WTC11 (cell line): ENCODE data around the gene PIK3R1. TPM values are rescaled to one million over a fixed set of nuclear protein-coding genes. Genes with fewer than 3 reads are reported as not detected.

Source experiments
- ATAC-seq: fragments of 200-7000 bp; cut with Tn5 transposase; 2 replicates; pipeline ENCODE4 v1.10.0; 2021; ENCODE audit warnings: mild to moderate bottlenecking, moderate library complexity
- CTCF ChIA-PET: fragments of 300-600 bp; sonication (Branson Sonifier 250); formaldehyde crosslinking; loops from one replicate; lab custom pipeline; 2021; ENCODE audit warnings: antibody characterized with exemption; lab: Charles Lee
- POLR2A ChIA-PET: fragments of 350-600 bp; sonication (Branson Sonifier 250); formaldehyde crosslinking; loops from one replicate; lab custom pipeline; 2021; ENCODE audit warnings: antibody characterized with exemption; lab: Charles Lee
- DNase-seq: peaks from one replicate; pipeline ENCODE4 v3.0.0; 2021; ENCODE audit warnings: low spot score
- H3K27ac Mint-ChIP-seq: 2 replicates; pipeline ENCODE4 v1.8.0; 2021; ENCODE audit warnings: mixed read lengths
- H3K27me3 Mint-ChIP-seq: 2 replicates; pipeline ENCODE4 v1.8.0; 2021; ENCODE audit warnings: low read depth, mild to moderate bottlenecking, moderate library complexity, mixed read lengths
- H3K36me3 Mint-ChIP-seq: 2 replicates; pipeline ENCODE4 v1.8.0; 2021; ENCODE audit warnings: mixed read lengths
- H3K4me1 Mint-ChIP-seq: 2 replicates; pipeline ENCODE4 v1.8.0; 2022; ENCODE audit warnings: mixed read lengths
- H3K4me3 Mint-ChIP-seq: 2 replicates; pipeline ENCODE4 v1.8.0; 2021; ENCODE audit warnings: mild to moderate bottlenecking, moderate library complexity, mixed read lengths
- H3K9me3 Mint-ChIP-seq: 2 replicates; pipeline ENCODE4 v1.8.0; 2021; ENCODE audit warnings: mixed read lengths
- E2F4 ChIP-seq: sonication (generic); formaldehyde crosslinking; IDR thresholded peaks from 2 replicates; pipeline ENCODE4 v1.8.1; 2022; ENCODE audit warnings: low read depth, mild to moderate bottlenecking, moderate library complexity, missing genetic modification reagents, borderline replicate concordance
- E2F5 ChIP-seq: sonication (generic); formaldehyde crosslinking; IDR thresholded peaks from 2 replicates; pipeline ENCODE4 v1.8.1; 2022; ENCODE audit warnings: mild to moderate bottlenecking, moderate library complexity, missing genetic modification reagents
- ERG ChIP-seq: fragments of 250-450 bp; sonication (Bioruptor Pico); IDR thresholded peaks from 2 replicates; pipeline ENCODE4 v1.8.0; 2021; ENCODE audit warnings: mild to moderate bottlenecking
- FOXK1 ChIP-seq: sonication (generic); formaldehyde crosslinking; IDR thresholded peaks from 2 replicates; pipeline ENCODE4 v1.8.0; 2022; ENCODE audit warnings: mild to moderate bottlenecking, moderate library complexity, missing genetic modification reagents
- GABPB1 ChIP-seq: sonication (generic); formaldehyde crosslinking; IDR thresholded peaks from 2 replicates; pipeline ENCODE4 v1.8.1; 2023; ENCODE audit warnings: mild to moderate bottlenecking, missing genetic modification reagents
- JAZF1 ChIP-seq: fragments of 250-450 bp; sonication (Bioruptor Pico); IDR thresholded peaks from 2 replicates; pipeline ENCODE4 v1.9.0; 2021; ENCODE audit warnings: moderate library complexity, mild to moderate bottlenecking, inconsistent platforms
- JUN ChIP-seq: sonication (generic); formaldehyde crosslinking; IDR thresholded peaks from 2 replicates; pipeline ENCODE4 v1.8.0; 2023; ENCODE audit warnings: mild to moderate bottlenecking, missing genetic modification reagents
- KAT7 ChIP-seq: sonication (generic); formaldehyde crosslinking; IDR thresholded peaks from 2 replicates; pipeline ENCODE4 v1.8.1; 2023; ENCODE audit warnings: missing genetic modification reagents, mild to moderate bottlenecking, borderline replicate concordance
- MXD4 ChIP-seq: fragments of 250-450 bp; sonication (Bioruptor Pico); IDR thresholded peaks from 2 replicates; pipeline ENCODE4 v1.8.0; 2021; ENCODE audit warnings: mild to moderate bottlenecking, moderate library complexity, borderline replicate concordance
- NR1H2 ChIP-seq: sonication (generic); formaldehyde crosslinking; IDR thresholded peaks from 2 replicates; pipeline ENCODE4 v1.9.0; 2021; ENCODE audit warnings: mild to moderate bottlenecking, moderate library complexity, missing genetic modification reagents
- NR2C2 ChIP-seq: sonication (generic); formaldehyde crosslinking; IDR thresholded peaks from 2 replicates; pipeline ENCODE4 v1.8.0; 2022; ENCODE audit warnings: mild to moderate bottlenecking, missing genetic modification reagents
- SMAD4 ChIP-seq: sonication (generic); formaldehyde crosslinking; IDR thresholded peaks from 2 replicates; pipeline ENCODE4 v1.8.0; 2022; ENCODE audit warnings: mild to moderate bottlenecking, missing genetic modification reagents
- SOX15 ChIP-seq: fragments of 250-450 bp; sonication (Bioruptor Pico); IDR thresholded peaks from 2 replicates; pipeline ENCODE4 v1.9.0; 2021; ENCODE audit warnings: mild to moderate bottlenecking
- TEAD1 ChIP-seq: sonication (generic); formaldehyde crosslinking; IDR thresholded peaks from 2 replicates; pipeline ENCODE4 v1.8.0; 2022; ENCODE audit warnings: mild to moderate bottlenecking, missing genetic modification reagents
- TEAD4 ChIP-seq: sonication (generic); formaldehyde crosslinking; IDR thresholded peaks from 2 replicates; pipeline ENCODE4 v1.8.0; 2022; ENCODE audit warnings: mild to moderate bottlenecking, missing genetic modification reagents
- ZNF416 ChIP-seq: fragments of 250-450 bp; sonication (Bioruptor Pico); IDR thresholded peaks from 2 replicates; pipeline ENCODE4 v1.9.0; 2021; ENCODE audit warnings: mild to moderate bottlenecking, inconsistent platforms
- total RNA-seq: library from RNA; stranded (reverse); gene quantifications from 3 replicates; pipeline ENCODE4 v1.2.3, GENCODE V29; 2021
- TF ChIP-seq, protein P1 (sequence below): sonication (generic); formaldehyde crosslinking; IDR thresholded peaks from 2 replicates; pipeline ENCODE4 v1.8.0; 2022; ENCODE audit warnings: mild to moderate bottlenecking, missing genetic modification reagents
- TF ChIP-seq, protein P2 (sequence below): sonication (generic); formaldehyde crosslinking; IDR thresholded peaks from 2 replicates; pipeline ENCODE4 v1.8.0; 2023; ENCODE audit warnings: missing genetic modification reagents, mild to moderate bottlenecking, borderline replicate concordance
- TF ChIP-seq, protein P3 (sequence below): fragments of 250-450 bp; sonication (Bioruptor Pico); IDR thresholded peaks from 2 replicates; pipeline ENCODE4 v1.9.0; 2021; ENCODE audit warnings: moderate library complexity, mild to moderate bottlenecking, inconsistent platforms, borderline replicate concordance
- TF ChIP-seq, protein P4 (sequence below): fragments of 250-450 bp; sonication (Bioruptor Pico); conservative IDR thresholded peaks from 2 replicates; pipeline ENCODE4 v1.9.0; 2021; ENCODE audit warnings: mild to moderate bottlenecking
- TF ChIP-seq, protein P5 (sequence below): sonication (generic); formaldehyde crosslinking; IDR thresholded peaks from 2 replicates; pipeline ENCODE4 v1.8.1; 2023; ENCODE audit warnings: mild to moderate bottlenecking, missing genetic modification reagents, borderline replicate concordance

The PIK3R1 gene
- total RNA-seq, 1 experiment from 2014 or later: 11.3 TPM

DNA sequence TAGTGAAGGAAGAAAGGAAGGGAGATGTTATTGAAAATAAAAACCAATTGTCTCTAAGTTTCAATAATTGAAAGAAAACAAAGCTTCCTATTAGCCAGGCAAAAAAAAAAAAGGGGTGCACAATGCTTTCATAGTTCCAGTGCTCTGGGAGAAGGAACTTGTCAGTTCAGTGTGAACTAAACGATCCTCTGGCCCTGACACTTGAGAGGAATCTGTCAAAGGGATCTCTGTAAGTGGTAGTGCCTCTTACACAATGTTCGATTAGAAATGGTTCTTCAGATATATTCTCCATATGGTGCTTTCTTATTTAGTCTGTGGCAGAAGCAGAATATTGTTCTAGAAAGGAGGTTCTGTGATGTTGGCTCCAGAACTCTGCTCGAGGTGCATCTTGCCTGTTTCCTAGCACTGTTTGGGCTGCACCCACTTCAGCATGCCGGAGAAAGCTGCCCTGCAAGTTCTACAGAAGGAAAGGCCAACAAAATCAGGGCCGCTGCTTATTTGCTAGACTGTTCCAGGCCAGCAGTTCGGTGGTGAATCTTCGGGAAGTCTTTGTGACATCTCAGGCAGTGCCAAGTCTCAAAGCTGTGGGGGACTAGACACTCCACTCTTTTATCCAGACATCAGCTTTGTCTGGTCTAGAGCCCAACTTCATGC lies 90.9 kb downstream of the PIK3R1 start (continued):
- TF ChIP-seq, protein P1, sequence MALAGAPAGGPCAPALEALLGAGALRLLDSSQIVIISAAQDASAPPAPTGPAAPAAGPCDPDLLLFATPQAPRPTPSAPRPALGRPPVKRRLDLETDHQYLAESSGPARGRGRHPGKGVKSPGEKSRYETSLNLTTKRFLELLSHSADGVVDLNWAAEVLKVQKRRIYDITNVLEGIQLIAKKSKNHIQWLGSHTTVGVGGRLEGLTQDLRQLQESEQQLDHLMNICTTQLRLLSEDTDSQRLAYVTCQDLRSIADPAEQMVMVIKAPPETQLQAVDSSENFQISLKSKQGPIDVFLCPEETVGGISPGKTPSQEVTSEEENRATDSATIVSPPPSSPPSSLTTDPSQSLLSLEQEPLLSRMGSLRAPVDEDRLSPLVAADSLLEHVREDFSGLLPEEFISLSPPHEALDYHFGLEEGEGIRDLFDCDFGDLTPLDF (CRISPR knock-in tag): no peak
- TF ChIP-seq, protein P2, sequence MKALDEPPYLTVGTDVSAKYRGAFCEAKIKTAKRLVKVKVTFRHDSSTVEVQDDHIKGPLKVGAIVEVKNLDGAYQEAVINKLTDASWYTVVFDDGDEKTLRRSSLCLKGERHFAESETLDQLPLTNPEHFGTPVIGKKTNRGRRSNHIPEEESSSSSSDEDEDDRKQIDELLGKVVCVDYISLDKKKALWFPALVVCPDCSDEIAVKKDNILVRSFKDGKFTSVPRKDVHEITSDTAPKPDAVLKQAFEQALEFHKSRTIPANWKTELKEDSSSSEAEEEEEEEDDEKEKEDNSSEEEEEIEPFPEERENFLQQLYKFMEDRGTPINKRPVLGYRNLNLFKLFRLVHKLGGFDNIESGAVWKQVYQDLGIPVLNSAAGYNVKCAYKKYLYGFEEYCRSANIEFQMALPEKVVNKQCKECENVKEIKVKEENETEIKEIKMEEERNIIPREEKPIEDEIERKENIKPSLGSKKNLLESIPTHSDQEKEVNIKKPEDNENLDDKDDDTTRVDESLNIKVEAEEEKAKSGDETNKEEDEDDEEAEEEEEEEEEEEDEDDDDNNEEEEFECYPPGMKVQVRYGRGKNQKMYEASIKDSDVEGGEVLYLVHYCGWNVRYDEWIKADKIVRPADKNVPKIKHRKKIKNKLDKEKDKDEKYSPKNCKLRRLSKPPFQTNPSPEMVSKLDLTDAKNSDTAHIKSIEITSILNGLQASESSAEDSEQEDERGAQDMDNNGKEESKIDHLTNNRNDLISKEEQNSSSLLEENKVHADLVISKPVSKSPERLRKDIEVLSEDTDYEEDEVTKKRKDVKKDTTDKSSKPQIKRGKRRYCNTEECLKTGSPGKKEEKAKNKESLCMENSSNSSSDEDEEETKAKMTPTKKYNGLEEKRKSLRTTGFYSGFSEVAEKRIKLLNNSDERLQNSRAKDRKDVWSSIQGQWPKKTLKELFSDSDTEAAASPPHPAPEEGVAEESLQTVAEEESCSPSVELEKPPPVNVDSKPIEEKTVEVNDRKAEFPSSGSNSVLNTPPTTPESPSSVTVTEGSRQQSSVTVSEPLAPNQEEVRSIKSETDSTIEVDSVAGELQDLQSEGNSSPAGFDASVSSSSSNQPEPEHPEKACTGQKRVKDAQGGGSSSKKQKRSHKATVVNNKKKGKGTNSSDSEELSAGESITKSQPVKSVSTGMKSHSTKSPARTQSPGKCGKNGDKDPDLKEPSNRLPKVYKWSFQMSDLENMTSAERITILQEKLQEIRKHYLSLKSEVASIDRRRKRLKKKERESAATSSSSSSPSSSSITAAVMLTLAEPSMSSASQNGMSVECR (CRISPR knock-in tag): no peak
- TF ChIP-seq KAT7 (CRISPR knock-in tag) (no peak), JAZF1 (no peak), TEAD1 (CRISPR knock-in tag) (no peak), FOXK1 (CRISPR knock-in tag) (no peak), TEAD4 (CRISPR knock-in tag) (no peak), NR1H2 (CRISPR knock-in tag) (no peak), MXD4 (CRISPR knock-in tag) (no peak), ZNF416 (CRISPR knock-in tag) (no peak)

GRCh38 chr5:68313336-68313735 lies 97.8 kb downstream of the PIK3R1 start:
- Mint-ChIP-seq H3K4me3 (no peak overlapping the region), H3K9me3 (peaks cover 19% of the 10 kb centered on the region), H3K27ac (no peak overlapping the region), H3K36me3 (no peaks in the 10 kb centered on the region), H3K4me1 (peaks cover 6% of the 10 kb centered on the region), H3K27me3 (no peaks in the 10 kb centered on the region)
- CTCF ChIA-PET: no interaction called here
- DNase-seq (no peak), ATAC-seq (no peak)
- POLR2A ChIA-PET: no interaction called here
- TF ChIP-seq, protein P3, sequence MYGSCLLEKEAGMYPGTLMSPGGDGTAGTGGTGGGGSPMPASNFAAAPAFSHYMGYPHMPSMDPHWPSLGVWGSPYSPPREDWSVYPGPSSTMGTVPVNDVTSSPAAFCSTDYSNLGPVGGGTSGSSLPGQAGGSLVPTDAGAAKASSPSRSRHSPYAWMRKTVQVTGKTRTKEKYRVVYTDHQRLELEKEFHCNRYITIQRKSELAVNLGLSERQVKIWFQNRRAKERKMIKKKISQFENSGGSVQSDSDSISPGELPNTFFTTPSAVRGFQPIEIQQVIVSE (CRISPR knock-in tag): no peak
- TF ChIP-seq NR2C2 (CRISPR knock-in tag): no peak
- no peak for TF ChIP-seq E2F5
- no peak for TF ChIP-seq GABPB1 (CRISPR knock-in tag)
- no peak for TF ChIP-seq E2F4 (CRISPR knock-in tag)
- TF ChIP-seq SMAD4 (CRISPR knock-in tag): no peak
- TF ChIP-seq, protein P4, sequence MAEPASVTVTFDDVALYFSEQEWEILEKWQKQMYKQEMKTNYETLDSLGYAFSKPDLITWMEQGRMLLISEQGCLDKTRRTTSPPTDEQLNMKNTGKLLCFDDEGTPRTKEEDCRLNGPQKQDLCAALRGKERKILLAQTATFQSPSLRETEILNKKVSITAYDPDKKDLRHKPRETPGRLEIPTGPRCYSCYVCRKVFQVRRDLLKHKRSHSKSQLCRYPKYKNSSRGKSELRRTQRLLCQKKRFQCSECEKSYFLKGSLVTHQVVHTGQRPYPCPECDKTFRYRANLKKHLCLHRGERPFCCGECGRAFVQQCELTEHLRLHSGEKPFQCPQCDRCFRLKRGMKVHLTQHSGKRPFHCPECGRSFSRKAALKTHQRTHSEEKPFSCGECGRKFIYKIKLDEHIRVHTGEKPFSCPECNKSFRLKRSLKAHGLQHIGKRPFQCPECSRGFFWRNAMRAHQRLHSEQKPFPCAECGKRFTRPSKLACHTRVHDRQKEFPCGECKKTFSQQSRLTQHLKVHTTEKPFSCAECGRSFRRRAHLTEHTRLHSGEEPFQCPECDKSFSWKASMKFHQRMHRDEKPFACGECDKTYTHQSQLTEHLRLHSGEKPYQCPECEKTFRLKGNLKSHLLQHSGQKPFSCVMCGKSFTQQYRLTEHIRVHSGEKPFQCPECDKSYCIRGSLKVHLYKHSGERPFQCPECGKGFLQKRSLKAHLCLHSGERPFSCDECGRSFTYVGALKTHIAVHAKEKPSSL (CRISPR knock-in tag): no peak
- no peak for TF ChIP-seq ERG (CRISPR knock-in tag)
- no peak for TF ChIP-seq SOX15 (CRISPR knock-in tag)
- no peak for TF ChIP-seq JUN (CRISPR knock-in tag)
- TF ChIP-seq, protein P5, sequence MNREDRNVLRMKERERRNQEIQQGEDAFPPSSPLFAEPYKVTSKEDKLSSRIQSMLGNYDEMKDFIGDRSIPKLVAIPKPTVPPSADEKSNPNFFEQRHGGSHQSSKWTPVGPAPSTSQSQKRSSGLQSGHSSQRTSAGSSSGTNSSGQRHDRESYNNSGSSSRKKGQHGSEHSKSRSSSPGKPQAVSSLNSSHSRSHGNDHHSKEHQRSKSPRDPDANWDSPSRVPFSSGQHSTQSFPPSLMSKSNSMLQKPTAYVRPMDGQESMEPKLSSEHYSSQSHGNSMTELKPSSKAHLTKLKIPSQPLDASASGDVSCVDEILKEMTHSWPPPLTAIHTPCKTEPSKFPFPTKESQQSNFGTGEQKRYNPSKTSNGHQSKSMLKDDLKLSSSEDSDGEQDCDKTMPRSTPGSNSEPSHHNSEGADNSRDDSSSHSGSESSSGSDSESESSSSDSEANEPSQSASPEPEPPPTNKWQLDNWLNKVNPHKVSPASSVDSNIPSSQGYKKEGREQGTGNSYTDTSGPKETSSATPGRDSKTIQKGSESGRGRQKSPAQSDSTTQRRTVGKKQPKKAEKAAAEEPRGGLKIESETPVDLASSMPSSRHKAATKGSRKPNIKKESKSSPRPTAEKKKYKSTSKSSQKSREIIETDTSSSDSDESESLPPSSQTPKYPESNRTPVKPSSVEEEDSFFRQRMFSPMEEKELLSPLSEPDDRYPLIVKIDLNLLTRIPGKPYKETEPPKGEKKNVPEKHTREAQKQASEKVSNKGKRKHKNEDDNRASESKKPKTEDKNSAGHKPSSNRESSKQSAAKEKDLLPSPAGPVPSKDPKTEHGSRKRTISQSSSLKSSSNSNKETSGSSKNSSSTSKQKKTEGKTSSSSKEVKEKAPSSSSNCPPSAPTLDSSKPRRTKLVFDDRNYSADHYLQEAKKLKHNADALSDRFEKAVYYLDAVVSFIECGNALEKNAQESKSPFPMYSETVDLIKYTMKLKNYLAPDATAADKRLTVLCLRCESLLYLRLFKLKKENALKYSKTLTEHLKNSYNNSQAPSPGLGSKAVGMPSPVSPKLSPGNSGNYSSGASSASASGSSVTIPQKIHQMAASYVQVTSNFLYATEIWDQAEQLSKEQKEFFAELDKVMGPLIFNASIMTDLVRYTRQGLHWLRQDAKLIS (CRISPR knock-in tag): no peak
